GM23338 (cell line): ENCODE measurements around the gene FREY1. TPM values are rescaled to one million over a fixed set of nuclear protein-coding genes. Genes with fewer than 3 reads are reported as not detected.

ENCODE experiments used
- ATAC-seq: fragments of 200-7000 bp; cut with Tn5 transposase; 3 replicates; pipeline ENCODE4 v1.9.1; 2020
- DNase-seq: peaks from one replicate; pipeline ENCODE4 v3.0.0-alpha.2; 2015; ENCODE audit warnings: low spot score
- H2AFZ ChIP-seq: fragments of 200-600 bp; sonication (generic); 2 replicates; pipeline ENCODE4 v1.8.0; 2016; ENCODE audit warnings: antibody characterized with exemption, mild to moderate bottlenecking, moderate library complexity
- H3F3A ChIP-seq: fragments of 200-600 bp; sonication (generic); replicated peaks from 2 replicates; pipeline ENCODE4 v1.8.0; 2017; ENCODE audit warnings: antibody characterized with exemption, mixed run types, low read depth
- H3K27ac ChIP-seq: fragments of 200-600 bp; sonication (generic); 2 replicates; pipeline ENCODE4 v1.6.1; 2016; ENCODE audit warnings: low read depth
- H3K27me3 ChIP-seq: fragments of 200-600 bp; sonication (generic); 2 replicates; pipeline ENCODE4 v1.8.0; 2016; ENCODE audit warnings: mild to moderate bottlenecking, mixed run types, moderate library complexity; ENCODE audit not compliant: insufficient read depth
- H3K36me3 ChIP-seq: fragments of 200-600 bp; sonication (generic); 2 replicates; pipeline ENCODE4 v1.8.0; 2016; ENCODE audit warnings: mild to moderate bottlenecking; ENCODE audit not compliant: insufficient read depth
- H3K4me1 ChIP-seq: fragments of 200-600 bp; sonication (generic); 2 replicates; pipeline ENCODE4 v1.8.0; 2016; ENCODE audit warnings: mild to moderate bottlenecking, moderate library complexity; ENCODE audit not compliant: insufficient read depth
- H3K4me2 ChIP-seq: fragments of 200-600 bp; sonication (generic); 2 replicates; pipeline ENCODE4 v1.7.1; 2017; ENCODE audit warnings: mixed run types
- H3K4me3 ChIP-seq: fragments of 200-600 bp; sonication (generic); 2 replicates; pipeline ENCODE4 v1.6.1; 2016; ENCODE audit warnings: mixed run types
- H3K79me2 ChIP-seq: fragments of 200-600 bp; sonication (generic); replicated peaks from 2 replicates; pipeline ENCODE4 v1.8.0; 2017; ENCODE audit warnings: mild to moderate bottlenecking; ENCODE audit not compliant: insufficient read depth
- H3K9me2 ChIP-seq: fragments of 200-600 bp; sonication (generic); 2 replicates; pipeline ENCODE4 v1.8.0; 2017; ENCODE audit not compliant: insufficient read depth
- H4K20me1 ChIP-seq: fragments of 200-600 bp; sonication (generic); replicated peaks from 2 replicates; pipeline ENCODE4 v1.8.0; 2017; ENCODE audit warnings: mild to moderate bottlenecking; ENCODE audit not compliant: insufficient read depth
- H3K27ac Mint-ChIP-seq: 2 replicates; pipeline ENCODE4 v1.8.0; 2020; ENCODE audit warnings: inconsistent platforms, mild to moderate bottlenecking, moderate library complexity, mixed read lengths
- H3K27me3 Mint-ChIP-seq: 3 replicates; pipeline ENCODE4 v1.8.0; 2022; ENCODE audit warnings: low read depth, mild to moderate bottlenecking, moderate library complexity, mixed read lengths, inconsistent platforms; ENCODE audit not compliant: insufficient read depth, poor library complexity
- H3K36me3 Mint-ChIP-seq: 3 replicates; pipeline ENCODE4 v1.8.0; 2021; ENCODE audit warnings: low read depth, mild to moderate bottlenecking, inconsistent platforms, moderate library complexity, mixed read lengths
- H3K4me1 Mint-ChIP-seq: 3 replicates; pipeline ENCODE4 v1.8.0; 2020; ENCODE audit warnings: mild to moderate bottlenecking, inconsistent platforms, mixed read lengths
- H3K4me3 Mint-ChIP-seq: 3 replicates; pipeline ENCODE4 v1.8.0; 2021; ENCODE audit warnings: moderate library complexity, mild to moderate bottlenecking, inconsistent platforms, mixed read lengths
- H3K9me3 Mint-ChIP-seq: 3 replicates; pipeline ENCODE4 v1.8.0; 2020; ENCODE audit warnings: moderate library complexity, mild to moderate bottlenecking, inconsistent platforms, mixed read lengths
- CREB1 ChIP-seq: fragments of 250-450 bp; sonication (Bioruptor Pico); IDR thresholded peaks from 2 replicates; pipeline ENCODE4 v1.5.0; 2020; ENCODE audit warnings: low read depth, mild to moderate bottlenecking, moderate library complexity
- CTCF ChIP-seq, 2 experiments: fragments of 200-600 bp in 1 of 2; sonication (generic) in 1 of 2; conservative IDR thresholded peaks; 2 replicates each; pipeline versions ENCODE4 v1.5.1 to v1.6.1; 2016 to 2017; ENCODE audit warnings: antibody characterized with exemption in 2 of 2, low read depth in 2 of 2, mild to moderate bottlenecking in 2 of 2, moderate library complexity in 1 of 2
- ETS1 ChIP-seq: IDR thresholded peaks from 2 replicates; pipeline ENCODE4 v1.6.1; 2016; ENCODE audit warnings: antibody characterized with exemption
- EZH2 ChIP-seq: fragments of 200-600 bp; sonication (generic); IDR thresholded peaks from one replicate; pipeline ENCODE4 v1.8.0; 2017; ENCODE audit warnings: antibody characterized with exemption, mild to moderate bottlenecking, low read depth; ENCODE audit not compliant: unreplicated experiment
- EZH2phosphoT487 ChIP-seq: fragments of 200-600 bp; sonication (generic); IDR thresholded peaks from one replicate; pipeline ENCODE4 v1.8.1; 2018; ENCODE audit warnings: antibody characterized with exemption; ENCODE audit not compliant: unreplicated experiment
- JUNB ChIP-seq: IDR thresholded peaks from one replicate; pipeline ENCODE4 v1.6.1; 2016; ENCODE audit warnings: antibody characterized with exemption; ENCODE audit not compliant: unreplicated experiment
- NANOG ChIP-seq: IDR thresholded peaks from 2 replicates; pipeline ENCODE4 v1.6.1; 2016; ENCODE audit warnings: antibody characterized with exemption, borderline replicate concordance
- POLR2AphosphoS5 ChIP-seq: IDR thresholded peaks from 2 replicates; pipeline ENCODE4 v1.6.1; 2016; ENCODE audit warnings: antibody characterized with exemption, low read depth
- REST ChIP-seq: IDR thresholded peaks from one replicate; pipeline ENCODE4 v1.6.1; 2018; ENCODE audit warnings: antibody characterized with exemption; ENCODE audit not compliant: unreplicated experiment
- STAT1 ChIP-seq: IDR thresholded peaks from one replicate; pipeline ENCODE4 v1.6.1; 2016; ENCODE audit warnings: antibody characterized with exemption; ENCODE audit not compliant: unreplicated experiment
- ZNF114 ChIP-seq: fragments of 250-450 bp; sonication (Bioruptor Pico); IDR thresholded peaks from 2 replicates; pipeline ENCODE4 v1.5.0; 2020; ENCODE audit warnings: mild to moderate bottlenecking, moderate library complexity
- ZNF331 ChIP-seq: fragments of 250-450 bp; sonication (Bioruptor Pico); IDR thresholded peaks from 2 replicates; pipeline ENCODE4 v1.5.0; 2020; ENCODE audit warnings: low read depth, mild to moderate bottlenecking, moderate library complexity
- ZNF462 ChIP-seq: fragments of 250-450 bp; sonication (Bioruptor Pico); IDR thresholded peaks from 2 replicates; pipeline ENCODE4 v1.5.0; 2020; ENCODE audit warnings: mild to moderate bottlenecking, moderate library complexity
- polyA plus RNA-seq: library from polyadenylated mRNA; unstranded; fragments of >200 nt; fragmentation: Nextera tagmentation; extraction: Ambion mirVana; gene quantifications from 2 replicates; pipeline ENCODE4 v1.2.1, GENCODE V29; 2016
- total RNA-seq: library from RNA; depleted of rRNA; stranded (reverse); fragments of >200 nt; shearing (Covaris generic); gene quantifications from 2 replicates; pipeline ENCODE4 v1.2.3, GENCODE V29; 2014

The FREY1 gene
- total and polyA plus RNA-seq, 2 experiments from 2014 or later = 1.1 TPM; not detected in 1

- Histone ChIP-seq H3K4me3 (peak overlapping the region; percentile 75), H2AFZ (no peak overlapping the region), H4K20me1 (peaks cover 9% of the 10 kb centered on the region), H3K36me3 (no peaks in the 10 kb centered on the region), H3K4me1 (peaks cover 21% of the 10 kb centered on the region), H3F3A (0 out of 2 replicates have a peak, but pooled peaks cover 5% of the 10 kb centered on the region), H3K27me3 (peaks cover 3% of the 10 kb centered on the region; the same call in 1 of the 2 replicates), H3K9me2 (no peaks in the 10 kb centered on the region), H3K27ac (no peak overlapping the region), H3K4me2 (peak overlapping the region; percentile 99), H3K79me2 (no peaks in the 10 kb centered on the region; the same call in 1 of the 2 replicates)
- H3K36me3 Mint-ChIP-seq = peaks cover 11% of the 10 kb centered on the region
- H3K27me3 Mint-ChIP-seq = peaks cover 17% of the 10 kb centered on the region
- H3K9me3 Mint-ChIP-seq = no peaks in the 10 kb centered on the region
- no peak for ATAC-seq
- DNase-seq = no peak
- H3K27ac Mint-ChIP-seq = no peak overlapping the region
- TF ChIP-seq REST (no peak), JUNB (no peak), ETS1 (no peak), STAT1 (no peak), CTCF (conservative IDR thresholded peaks at IDR 0.05; ENCODE audit: low read depth in 2 of 2) (no peak), EZH2phosphoT487 (no peak), POLR2AphosphoS5 (no peak), CREB1 (CRISPR knock-in tag) (no peak), ZNF462 (no peak), NANOG (no peak), ZNF331 (CRISPR knock-in tag) (no peak), ZNF114 (CRISPR knock-in tag) (no peak), EZH2 (no peak)
- H3K4me3 Mint-ChIP-seq = peak overlapping the region; percentile 74
- peaks cover 26% of the 10 kb centered on the region for H3K4me1 Mint-ChIP-seq
Observed at GRCh38 chr11:45899086-45899447, 8.0 kb downstream of the FREY1 start.
